Karpas-422 (cell line): ENCODE results near the gene NME3. TPM values are rescaled to one million over a fixed set of nuclear protein-coding genes. Genes with fewer than 3 reads are reported as not detected.

Source experiments
- DNase-seq: peaks from one replicate; pipeline ENCODE4 v3.0.0-alpha.2; 2015
- H2AFZ ChIP-seq: fragments of 200-600 bp; sonication (generic); 2 replicates; pipeline ENCODE4 v1.6.1; 2014; ENCODE audit warnings: antibody characterized with exemption, low read length, mixed read lengths
- H3K27ac ChIP-seq: fragments of 200-600 bp; sonication (generic); 2 replicates; pipeline ENCODE4 v1.5.1; 2014; ENCODE audit warnings: mild to moderate bottlenecking, low read length, moderate library complexity
- H3K27me3 ChIP-seq: fragments of 200-600 bp; sonication (generic); 2 replicates; pipeline ENCODE4 v1.6.1; 2014; ENCODE audit warnings: low read length, mixed read lengths
- H3K36me3 ChIP-seq: fragments of 200-600 bp; sonication (generic); 2 replicates; pipeline ENCODE4 v1.6.1; 2014; ENCODE audit warnings: low read length, mixed read lengths; ENCODE audit not compliant: insufficient read depth
- H3K4me1 ChIP-seq: fragments of 200-600 bp; sonication (generic); 2 replicates; pipeline ENCODE4 v1.6.1; 2014; ENCODE audit warnings: mild to moderate bottlenecking, low read length, mixed read lengths
- H3K4me2 ChIP-seq: fragments of 200-600 bp; sonication (generic); 2 replicates; pipeline ENCODE4 v1.6.1; 2014; ENCODE audit warnings: low read length, low read depth, mild to moderate bottlenecking; ENCODE audit not compliant: poor library complexity, severe bottlenecking
- H3K4me3 ChIP-seq: fragments of 200-600 bp; sonication (generic); 2 replicates; pipeline ENCODE4 v1.5.1; 2014; ENCODE audit warnings: mild to moderate bottlenecking, antibody characterized with exemption, low read length, mixed read lengths
- H3K79me2 ChIP-seq: fragments of 200-600 bp; sonication (generic); 2 replicates; pipeline ENCODE4 v1.6.1; 2014; ENCODE audit warnings: mild to moderate bottlenecking, low read length, mixed read lengths
- H3K9ac ChIP-seq: fragments of 200-600 bp; sonication (generic); 2 replicates; pipeline ENCODE4 v1.6.0; 2014; ENCODE audit warnings: low read length
- H3K9me2 ChIP-seq: fragments of 200-600 bp; sonication (generic), shearing (Covaris generic); replicated peaks from 2 replicates; pipeline ENCODE4 v1.6.0; 2014; ENCODE audit warnings: mild to moderate bottlenecking, low read length, moderate library complexity; ENCODE audit not compliant: insufficient read depth
- H3K9me3 ChIP-seq: fragments of 300-700, 200-600 bp; sonication (generic); 2 replicates; pipeline ENCODE4 v1.6.1; 2014; ENCODE audit warnings: low read length, mixed read lengths
- H4K20me1 ChIP-seq: fragments of 200-600 bp; sonication (generic); 2 replicates; pipeline ENCODE4 v1.6.1; 2014; ENCODE audit warnings: mild to moderate bottlenecking, antibody characterized with exemption, low read length, low read depth; ENCODE audit not compliant: insufficient read depth
- total RNA-seq: library from RNA; depleted of rRNA; stranded (reverse); fragments of >200 nt; shearing (Covaris generic); gene quantifications from 2 replicates; pipeline ENCODE4 v1.2.3, GENCODE V29; 2014; ENCODE audit warnings: low replicate concordance

NME3 gene
- total RNA-seq, 1 experiment from 2014 or later: 35.9 TPM

GRCh38 chr16:1757714-1758461 is 13.5 kb downstream of the NME3 start:
- no peaks in the 10 kb centered on the region for H3K27me3 ChIP-seq
- no peaks in the 10 kb centered on the region for H3K79me2 ChIP-seq
- H4K20me1 ChIP-seq: no peaks in the 10 kb centered on the region
- no peak overlapping the region for H3K27ac ChIP-seq
- H3K9me3 ChIP-seq: no peaks in the 10 kb centered on the region
- no peaks in the 10 kb centered on the region for H3K9me2 ChIP-seq
- H3K4me1 ChIP-seq: no peaks in the 10 kb centered on the region
- 0 out of 2 replicates have a peak, but pooled peaks cover 2% of the 10 kb centered on the region for H3K36me3 ChIP-seq
- no peak overlapping the region for H3K4me3 ChIP-seq
- no peak for DNase-seq
- no peak overlapping the region for H3K9ac ChIP-seq
- H3K4me2 ChIP-seq: no peak overlapping the region
- no peak overlapping the region for H2AFZ ChIP-seq

- H3K9ac ChIP-seq: no peak overlapping the region
- H3K4me1 ChIP-seq: no peaks in the 10 kb centered on the region
- H3K79me2 ChIP-seq: no peaks in the 10 kb centered on the region
- H3K9me2 ChIP-seq: no peaks in the 10 kb centered on the region
- H3K4me2 ChIP-seq: no peak overlapping the region
- H3K4me3 ChIP-seq: no peak overlapping the region
- no peaks in the 10 kb centered on the region for H3K27me3 ChIP-seq
- no peak overlapping the region for H2AFZ ChIP-seq
- H3K36me3 ChIP-seq: 0 out of 2 replicates have a peak, but pooled peaks cover 2% of the 10 kb centered on the region
- no peak overlapping the region for H3K27ac ChIP-seq
- H3K9me3 ChIP-seq: no peaks in the 10 kb centered on the region
- DNase-seq: no peak
- no peaks in the 10 kb centered on the region for H4K20me1 ChIP-seq
Measured at GRCh38 chr16:1754204-1754603, 17.1 kb downstream of the NME3 start.

- Histone ChIP-seq H2AFZ (no peak overlapping the region), H3K9me2 (no peaks in the 10 kb centered on the region), H3K79me2 (no peaks in the 10 kb centered on the region), H3K27me3 (no peaks in the 10 kb centered on the region), H3K4me3 (no peak overlapping the region), H3K36me3 (0 out of 2 replicates have a peak, but pooled peaks cover 2% of the 10 kb centered on the region), H3K4me1 (no peaks in the 10 kb centered on the region), H3K9me3 (no peaks in the 10 kb centered on the region), H4K20me1 (no peaks in the 10 kb centered on the region), H3K27ac (no peak overlapping the region), H3K9ac (no peak overlapping the region), H3K4me2 (no peak overlapping the region)
- DNase-seq: no peak
Measured at GRCh38 chr16:1752853-1753252, 18.5 kb downstream of the NME3 start.

DNA sequence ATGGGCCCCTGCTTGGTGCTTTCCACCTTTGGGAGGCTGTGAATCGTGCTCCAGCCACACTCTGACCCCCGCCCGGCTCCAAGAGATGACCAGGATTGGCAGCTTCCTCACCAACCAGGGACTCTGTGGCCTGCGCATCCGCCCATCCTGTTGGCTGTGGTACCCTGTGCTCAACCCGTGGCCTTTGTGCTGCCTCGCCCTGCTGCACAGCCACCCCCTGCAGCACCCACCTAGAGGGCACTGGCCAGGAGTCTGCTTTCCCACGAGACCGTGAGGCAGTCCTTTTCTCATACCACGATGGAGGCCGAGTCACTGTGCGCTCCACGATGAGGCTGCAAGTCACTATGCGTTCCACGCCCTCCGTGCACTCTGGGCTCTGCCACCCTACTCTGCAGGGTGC is 19.4 kb downstream of the NME3 start:
- H2AFZ ChIP-seq: no peak overlapping the region
- no peak overlapping the region for H3K27ac ChIP-seq
- 0 out of 2 replicates have a peak, but pooled peaks cover 2% of the 10 kb centered on the region for H3K36me3 ChIP-seq
- H3K4me3 ChIP-seq: no peak overlapping the region
- H4K20me1 ChIP-seq: no peaks in the 10 kb centered on the region
- H3K9me2 ChIP-seq: no peaks in the 10 kb centered on the region
- no peaks in the 10 kb centered on the region for H3K4me1 ChIP-seq
- no peaks in the 10 kb centered on the region for H3K9me3 ChIP-seq
- no peak overlapping the region for H3K4me2 ChIP-seq
- no peaks in the 10 kb centered on the region for H3K79me2 ChIP-seq
- H3K27me3 ChIP-seq: no peaks in the 10 kb centered on the region
- DNase-seq: no peak
- H3K9ac ChIP-seq: no peak overlapping the region

- H3K4me2 ChIP-seq: no peak overlapping the region
- no peaks in the 10 kb centered on the region for H3K9me3 ChIP-seq
- H3K9ac ChIP-seq: no peak overlapping the region
- H2AFZ ChIP-seq: no peak overlapping the region
- H3K79me2 ChIP-seq: no peaks in the 10 kb centered on the region
- H3K9me2 ChIP-seq: no peaks in the 10 kb centered on the region
- H3K4me3 ChIP-seq: no peak overlapping the region
- H3K36me3 ChIP-seq: no peaks in the 10 kb centered on the region
- DNase-seq: no peak
- H4K20me1 ChIP-seq: no peaks in the 10 kb centered on the region
- no peaks in the 10 kb centered on the region for H3K27me3 ChIP-seq
- no peak overlapping the region for H3K27ac ChIP-seq
- no peaks in the 10 kb centered on the region for H3K4me1 ChIP-seq
Measured at GRCh38 chr16:1749152-1750117, 21.9 kb downstream of the NME3 start.

DNA sequence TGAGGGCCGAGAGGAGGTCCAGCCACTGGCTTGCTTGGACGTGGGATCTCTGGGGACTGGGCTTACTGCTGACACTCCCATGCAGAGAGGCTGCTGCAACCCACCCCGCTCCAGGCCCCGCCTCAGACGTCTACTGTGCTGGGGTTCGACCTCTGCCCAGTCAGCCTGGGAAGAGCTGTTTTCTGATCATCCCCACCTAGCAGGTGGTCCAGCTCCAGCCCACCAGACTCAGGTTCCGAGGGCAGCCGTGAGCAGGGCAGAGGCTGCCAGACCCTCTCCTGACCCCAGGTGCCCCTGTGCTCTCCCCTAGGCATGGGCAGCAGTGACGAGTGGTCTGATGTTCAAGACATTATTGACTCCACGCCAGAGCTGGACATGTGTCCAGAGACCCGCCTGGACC is 23.4 kb downstream of the NME3 start:
- H3K36me3 ChIP-seq: no peaks in the 10 kb centered on the region

DNA sequence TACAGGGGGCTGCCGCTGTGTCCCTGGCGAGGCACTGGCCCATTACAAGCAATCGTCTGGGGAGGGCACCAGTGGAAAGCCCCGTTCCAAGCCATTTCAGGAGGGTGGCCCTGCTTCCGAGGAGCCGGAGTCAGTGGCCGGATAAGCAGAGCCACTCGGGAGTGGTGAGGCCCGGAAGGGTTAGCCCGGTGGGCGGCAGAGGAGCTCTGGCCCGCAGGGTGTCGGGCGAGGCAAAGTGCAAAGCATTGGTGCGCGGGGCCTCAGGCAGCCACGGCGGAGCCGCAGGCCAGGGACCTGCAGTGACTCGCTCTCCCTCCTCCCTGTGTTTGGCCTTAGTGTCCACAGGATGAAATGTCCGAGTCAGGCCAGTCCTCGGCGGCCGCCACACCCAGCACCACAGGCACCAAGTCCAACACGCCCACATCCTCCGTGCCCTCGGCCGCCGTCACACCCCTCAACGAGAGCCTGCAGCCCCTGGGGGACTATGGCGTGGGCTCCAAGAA is 24.6 kb downstream of the NME3 start:
- H2AFZ ChIP-seq: no peak overlapping the region
- no peak overlapping the region for H3K4me2 ChIP-seq
- no peaks in the 10 kb centered on the region for H3K4me1 ChIP-seq
- no peaks in the 10 kb centered on the region for H4K20me1 ChIP-seq
- no peak overlapping the region for H3K9ac ChIP-seq
- no peaks in the 10 kb centered on the region for H3K79me2 ChIP-seq
- no peak for DNase-seq
- no peaks in the 10 kb centered on the region for H3K27me3 ChIP-seq
- H3K36me3 ChIP-seq: no peaks in the 10 kb centered on the region
- H3K9me3 ChIP-seq: no peaks in the 10 kb centered on the region
- H3K9me2 ChIP-seq: no peaks in the 10 kb centered on the region
- H3K4me3 ChIP-seq: no peak overlapping the region
- H3K27ac ChIP-seq: no peak overlapping the region

More for the DNA sequence above, 23.4 kb downstream of the NME3 start:
- Histone ChIP-seq H3K9me2 (no peaks in the 10 kb centered on the region), H4K20me1 (no peaks in the 10 kb centered on the region), H3K27ac (no peak overlapping the region), H3K4me3 (no peak overlapping the region), H3K79me2 (no peaks in the 10 kb centered on the region), H3K4me2 (no peak overlapping the region), H3K27me3 (no peaks in the 10 kb centered on the region), H2AFZ (no peak overlapping the region), H3K4me1 (no peaks in the 10 kb centered on the region), H3K9me3 (no peaks in the 10 kb centered on the region), H3K9ac (no peak overlapping the region)
- DNase-seq: no peak
